Sigmoid colon (tissue), 7 donors: ENCODE results near the gene KLRK1. TPM values are rescaled to one million over a fixed set of nuclear protein-coding genes. Genes with fewer than 3 reads are reported as not detected.
"Not testable (repeated sequence)": the region's sequence is repeated elsewhere in the genome, so short reads cannot be mapped to it uniquely, and the experiment has no call there.

Experiments
- DNase-seq: peaks from one replicate; pipeline ENCODE4 v3.0.0-alpha.2; 2019
- H3K27ac ChIP-seq, 4 donors: fragments of 200-600 bp; sonication (generic); one replicate each; pipeline ENCODE4 v1.5.1; 2016 to 2019; ENCODE audit warnings: mild to moderate bottlenecking in 1 of 4
- H3K27me3 ChIP-seq, 3 donors: fragments of 200-600 bp; sonication (generic); one replicate each; pipeline ENCODE4 v1.5.1; 2019; ENCODE audit warnings: mild to moderate bottlenecking in 1 of 3
- H3K36me3 ChIP-seq, 4 donors: fragments of 200-600 bp; sonication (generic); one replicate each; pipeline ENCODE4 v1.5.1; 2016 to 2019
- H3K4me1 ChIP-seq, 4 donors: fragments of 200-600 bp; sonication (generic); one replicate each; pipeline ENCODE4 v1.5.1; 2017 to 2019
- H3K4me3 ChIP-seq, 4 donors: fragments of 200-600 bp; sonication (generic); one replicate each; pipeline ENCODE4 v1.5.1; 2017 to 2019; ENCODE audit warnings: mild to moderate bottlenecking in 2 of 4, moderate library complexity in 1 of 4
- H3K9me3 ChIP-seq, 4 donors: fragments of 200-600 bp in 3 of 4; sonication (generic) in 3 of 4; one replicate each; pipeline versions ENCODE4 v1.5.1 to v1.6.1; 2013 to 2019
- EP300 ChIP-seq, 4 donors: sonication (generic); formaldehyde crosslinking; IDR thresholded peaks; one replicate each; pipeline ENCODE4 v1.6.1; 2017; ENCODE audit warnings: antibody characterized with exemption in 4 of 4
- POLR2A ChIP-seq, 2 donors: fragments of 450-650 bp; IDR thresholded peaks; one replicate each; pipeline ENCODE4 v1.6.1; 2016; ENCODE audit warnings: antibody characterized with exemption in 2 of 2, mild to moderate bottlenecking in 2 of 2, moderate library complexity in 2 of 2
- POLR2AphosphoS5 ChIP-seq, 4 donors: sonication (generic); formaldehyde crosslinking; IDR thresholded peaks; one replicate each; pipeline ENCODE4 v1.6.1; 2017; ENCODE audit warnings: antibody characterized with exemption in 4 of 4
- WGBS, 2 donors: extraction: QIAGEN DNeasy Blood & Tissue Kit; methylation state at CpG; one replicate each; pipeline ENCODE4 v1.1.7; 2013; 5-methylcytosine and 5-hydroxymethylcytosine counted together
- intact Hi-C: fragments of 100-400 bp; cut with DNase I; formaldehyde crosslinking; loops from one replicate; pipeline ENCODE4 v1.15.1; 2023
- polyA plus RNA-seq, 3 donors: library from polyadenylated mRNA; stranded (reverse); fragments of 200-250 nt; gene quantifications; one replicate each; pipeline ENCODE4 v1.2.3, GENCODE V29; 2013
- total RNA-seq, 4 donors: library from RNA; depleted of rRNA; stranded (reverse); fragments of >200 nt; gene quantifications; one replicate each; pipeline ENCODE4 v1.1.0, GENCODE V29; 2016
- TF ChIP-seq, protein P1 (sequence below), 4 experiments: fragments of 450-650 bp in 3 of 4; fragments of 200-600 bp in 1 of 4; IDR thresholded peaks; one replicate each; pipeline ENCODE4 v1.5.1; 2016 to 2019; ENCODE audit warnings: antibody characterized with exemption in 4 of 4, mild to moderate bottlenecking in 3 of 4, moderate library complexity in 2 of 4
- donor health status: healthy with polysubstance abuse.
- donor health status: Bipolar disorder and iron deficiency.
- donor health status: healthy.

The KLRK1 gene
- total and polyA plus RNA-seq, 7 donors: 0.33 to 16.0 (median 1.8) TPM; not detected in 2

DNA sequence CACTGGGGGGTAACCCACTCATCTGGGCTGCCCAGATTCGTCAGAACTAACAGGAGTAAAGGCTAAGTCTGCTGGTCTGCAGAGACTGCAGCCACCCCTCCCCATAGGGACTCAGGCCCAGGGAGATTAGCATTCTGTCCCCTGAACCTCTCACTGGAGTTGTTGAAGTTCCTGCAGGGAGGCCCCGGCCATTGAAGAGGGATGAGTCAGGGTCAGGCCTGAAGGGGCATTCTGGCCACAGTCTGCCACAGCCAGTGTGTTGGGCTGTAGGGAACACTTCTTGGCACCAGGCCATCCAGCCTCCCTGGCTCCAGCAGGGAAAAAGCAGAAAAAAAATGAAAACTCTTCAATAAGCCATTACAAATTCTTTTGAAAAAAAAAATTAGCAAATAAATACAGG, 35.3 kb downstream of the KLRK1 start:
- H3K4me1 ChIP-seq: no peaks in the 10 kb centered on the region
- no peak overlapping the region for H3K27ac ChIP-seq
- no peaks in the 10 kb centered on the region for H3K27me3 ChIP-seq
- H3K36me3 ChIP-seq: no peaks in the 10 kb centered on the region
- H3K9me3 ChIP-seq: peaks cover 0 to 3% (median 1%) of the 10 kb centered on the region in 4 donors
- no peak overlapping the region for H3K4me3 ChIP-seq
- TF ChIP-seq POLR2A (IDR thresholded peaks at IDR 0.05) (no peak), EP300 (IDR thresholded peaks at IDR 0.05) (no peak), POLR2AphosphoS5 (IDR thresholded peaks at IDR 0.05) (no peak)
- TF ChIP-seq, protein P1, sequence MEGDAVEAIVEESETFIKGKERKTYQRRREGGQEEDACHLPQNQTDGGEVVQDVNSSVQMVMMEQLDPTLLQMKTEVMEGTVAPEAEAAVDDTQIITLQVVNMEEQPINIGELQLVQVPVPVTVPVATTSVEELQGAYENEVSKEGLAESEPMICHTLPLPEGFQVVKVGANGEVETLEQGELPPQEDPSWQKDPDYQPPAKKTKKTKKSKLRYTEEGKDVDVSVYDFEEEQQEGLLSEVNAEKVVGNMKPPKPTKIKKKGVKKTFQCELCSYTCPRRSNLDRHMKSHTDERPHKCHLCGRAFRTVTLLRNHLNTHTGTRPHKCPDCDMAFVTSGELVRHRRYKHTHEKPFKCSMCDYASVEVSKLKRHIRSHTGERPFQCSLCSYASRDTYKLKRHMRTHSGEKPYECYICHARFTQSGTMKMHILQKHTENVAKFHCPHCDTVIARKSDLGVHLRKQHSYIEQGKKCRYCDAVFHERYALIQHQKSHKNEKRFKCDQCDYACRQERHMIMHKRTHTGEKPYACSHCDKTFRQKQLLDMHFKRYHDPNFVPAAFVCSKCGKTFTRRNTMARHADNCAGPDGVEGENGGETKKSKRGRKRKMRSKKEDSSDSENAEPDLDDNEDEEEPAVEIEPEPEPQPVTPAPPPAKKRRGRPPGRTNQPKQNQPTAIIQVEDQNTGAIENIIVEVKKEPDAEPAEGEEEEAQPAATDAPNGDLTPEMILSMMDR (IDR thresholded peaks at IDR 0.05): no peak
- whole genome bisulfite sequencing, 2 donors: 85% methylated on average over 2 of the region's 2 CpGs
- DNase-seq: no peak
- intact Hi-C loops: no loop called here

DNA sequence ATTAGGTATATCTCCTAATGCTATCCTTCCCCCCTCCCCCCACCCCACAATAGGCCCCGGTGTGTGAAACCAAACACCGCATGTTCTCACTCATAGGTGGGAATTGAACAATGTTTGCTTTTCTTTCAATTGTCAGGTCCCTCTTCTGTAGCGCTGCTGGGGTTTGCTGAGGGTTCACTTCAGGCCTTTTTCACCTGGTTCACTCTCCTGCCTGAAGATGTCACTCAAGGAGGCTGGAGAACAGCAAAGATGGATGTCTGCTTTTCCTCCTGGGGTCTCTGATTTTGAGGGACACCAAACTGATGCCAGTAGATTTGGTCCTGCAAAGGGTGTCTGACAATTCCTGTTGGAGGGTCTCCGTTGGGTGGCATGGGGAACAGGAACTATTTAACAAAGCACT, 35.8 kb downstream of the KLRK1 start:
- no peaks in the 10 kb centered on the region for H3K4me1 ChIP-seq
- no peak overlapping the region for H3K27ac ChIP-seq
- no peaks in the 10 kb centered on the region for H3K27me3 ChIP-seq
- peaks cover 0 to 3% (median 1%) of the 10 kb centered on the region in 4 donors for H3K9me3 ChIP-seq
- H3K4me3 ChIP-seq: no peak overlapping the region
- intact Hi-C loops: no loop called here
- no peak for DNase-seq
- TF ChIP-seq, protein P1 (IDR thresholded peaks at IDR 0.05): no peak
- no peak for TF ChIP-seq POLR2AphosphoS5 (IDR thresholded peaks at IDR 0.05)
- TF ChIP-seq EP300 (IDR thresholded peaks at IDR 0.05): no peak
- no peak for TF ChIP-seq POLR2A (IDR thresholded peaks at IDR 0.05)
- 81 to 88% methylated on average over 4 of the region's 4 CpGs for WGBS, 2 donors
- no peaks in the 10 kb centered on the region for H3K36me3 ChIP-seq

DNA sequence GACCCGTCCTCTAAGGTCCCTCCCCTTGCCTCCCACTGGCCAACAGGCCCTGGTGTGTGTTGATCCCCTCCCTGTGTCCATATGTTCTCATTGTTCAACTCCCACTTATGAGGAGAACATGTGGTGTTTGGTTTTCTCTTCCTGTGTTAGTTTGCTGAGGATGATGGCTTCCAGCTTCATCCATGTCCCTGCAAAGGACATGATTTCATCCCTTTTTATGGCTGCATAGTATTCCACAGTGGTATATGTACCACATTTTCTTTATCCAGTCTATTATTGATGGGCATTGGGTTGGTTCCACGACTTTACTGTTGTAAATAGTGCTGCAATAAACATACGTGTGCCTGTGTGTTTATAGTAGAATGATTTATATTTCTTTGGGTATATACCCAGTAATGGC, 38.4 kb downstream of the KLRK1 start:
- not testable (repeated sequence) for H3K27ac ChIP-seq

DNA sequence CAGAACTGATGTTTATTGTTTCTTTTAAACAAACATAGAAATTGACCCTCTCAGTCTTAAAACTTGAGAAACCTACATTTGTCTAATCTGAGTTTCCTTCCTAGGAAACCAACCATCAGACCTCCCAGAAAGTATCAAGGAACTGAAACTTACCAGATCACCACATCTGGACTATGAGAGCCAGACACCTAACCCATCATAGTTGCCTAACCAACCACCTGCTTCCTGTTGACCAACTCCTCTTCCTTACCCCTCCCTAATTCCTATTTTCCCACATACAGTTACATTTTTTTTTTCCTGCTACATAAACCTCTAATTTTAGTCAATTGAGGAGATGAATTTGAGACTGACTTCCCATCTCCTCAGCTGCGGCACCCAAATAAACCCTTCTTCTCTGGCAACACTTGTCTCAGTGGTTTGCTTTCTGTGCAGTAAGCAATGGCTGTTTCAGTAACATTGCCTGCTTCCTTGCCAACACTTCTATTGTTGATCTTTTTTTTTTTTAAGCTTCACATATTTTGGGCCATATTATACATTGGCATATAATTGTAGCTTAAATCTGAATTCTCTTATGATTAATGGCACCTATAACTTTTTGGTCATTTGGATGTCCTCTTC, 47.8 kb downstream of the KLRK1 start:
- no peak for TF ChIP-seq POLR2AphosphoS5 (IDR thresholded peaks at IDR 0.05)
- no peak for TF ChIP-seq POLR2A (IDR thresholded peaks at IDR 0.05)
- TF ChIP-seq, protein P1 (IDR thresholded peaks at IDR 0.05): no peak
- no peak for TF ChIP-seq EP300 (IDR thresholded peaks at IDR 0.05)
- no peak for DNase-seq
- intact Hi-C loops: no loop called here
- Histone ChIP-seq H3K9me3 (no peaks in the 10 kb centered on the region), H3K36me3 (no peaks in the 10 kb centered on the region), H3K4me3 (no peak overlapping the region), H3K27me3 (no peaks in the 10 kb centered on the region), H3K27ac (no peak overlapping the region), H3K4me1 (no peaks in the 10 kb centered on the region)
- 94% methylated on average over 1 of the region's 1 CpG for WGBS, 2 donors

More for the DNA sequence above, 38.4 kb downstream of the KLRK1 start:
- intact Hi-C loops, H3K9me3 ChIP-seq, H3K4me3 ChIP-seq, H3K36me3 ChIP-seq, H3K4me1 ChIP-seq, H3K27me3 ChIP-seq, DNase-seq: not testable (repeated sequence)
- 39 to 70% methylated on average over 3 of the region's 3 CpGs for WGBS, 2 donors

DNA sequence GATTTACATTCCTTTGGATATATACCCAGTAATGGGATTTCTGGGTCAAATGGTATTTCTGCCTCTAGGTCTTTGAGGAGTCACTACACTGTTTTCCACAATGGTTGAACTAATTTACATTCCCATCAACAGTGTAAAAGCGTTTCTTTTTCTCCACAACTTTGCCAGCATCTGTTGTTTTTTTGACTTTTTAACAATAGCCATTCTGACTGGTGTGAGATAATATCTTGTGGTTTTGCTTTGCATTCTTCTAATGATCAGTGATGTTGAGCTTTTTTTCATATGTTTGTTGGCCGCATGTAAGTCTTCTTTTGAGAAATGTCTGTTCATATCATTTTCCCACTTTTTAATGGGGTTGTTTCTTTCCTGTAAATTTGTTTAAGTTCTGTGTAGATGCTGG, 48.9 kb downstream of the KLRK1 start:
- H3K4me1 ChIP-seq, H3K9me3 ChIP-seq, intact Hi-C loops, H3K4me3 ChIP-seq, H3K27me3 ChIP-seq, DNase-seq, H3K36me3 ChIP-seq, H3K27ac ChIP-seq: not testable (repeated sequence)
- 89 to 95% methylated on average over 2 of the region's 2 CpGs for WGBS, 2 donors
